GM12878 (cell line): ENCODE data around the gene CAMTA1. TPM values are rescaled to one million over a fixed set of nuclear protein-coding genes. Genes with fewer than 3 reads are reported as not detected.

Experiments
- ATAC-seq: fragments of 200-7000 bp; cut with Tn5 transposase; 3 replicates; pipeline ENCODE4 v1.9.1; 2020; ENCODE audit warnings: mild to moderate bottlenecking, moderate library complexity
- BruUV-seq: library from RNA; stranded (reverse); fragments of 400-500 nt; replicated peaks from 2 replicates; lab custom pipeline; 2021; lab: Mats Ljungman, UMichigan
- CTCF ChIA-PET: fragments of 300-600 bp; sonication (Branson Sonifier 250); formaldehyde crosslinking; extraction: SDS; loops from one replicate; lab custom pipeline; 2021; ENCODE audit warnings: inconsistent platforms; lab: Yijun Ruan, JAX
- POLR2A ChIA-PET: fragments of 350-600 bp; formaldehyde crosslinking; extraction: SDS; loops from one replicate; lab custom pipeline; 2021; ENCODE audit warnings: inconsistent platforms; lab: Charles Lee
- RAD21 ChIA-PET: fragments of 300-600 bp; sonication (Branson Sonifier 250); formaldehyde crosslinking; loops from one replicate; lab custom pipeline; 2023; ENCODE audit warnings: antibody characterized with exemption; ENCODE audit not compliant: unreplicated experiment; lab: Charles Lee
- SMC1A ChIA-PET: fragments of 300-600 bp; sonication (Branson Sonifier 250); formaldehyde crosslinking; loops from one replicate; lab custom pipeline; 2023; ENCODE audit not compliant: unreplicated experiment, uncharacterized antibody; lab: Charles Lee
- DNase-seq: peaks from one replicate; pipeline ENCODE4 v3.0.0-alpha.2; 2011; ENCODE audit warnings: low read depth, low spot score
- FAIRE-seq: peaks from 3 replicates; lab custom pipeline; 2011; peaks lifted over from hg19 to GRCh38; lab: Jason Lieb, UNC
- H2AFZ ChIP-seq: 2 replicates; pipeline ENCODE4 v1.6.0; 2011; ENCODE audit warnings: low read depth, low read length, control low read depth; ENCODE audit not compliant: control insufficient read depth
- H3K27ac ChIP-seq: 2 replicates; pipeline ENCODE4 v1.5.1; 2011; ENCODE audit warnings: control low read depth; ENCODE audit not compliant: control insufficient read depth, insufficient read depth
- H3K27me3 ChIP-seq, 2 experiments: replicated peaks in 1 of 2; 2 replicates each; pipeline versions ENCODE4 v1.6.0 to v1.6.1; 2011; ENCODE audit warnings: low read length in 1 of 2; ENCODE audit not compliant: control insufficient read depth in 2 of 2, insufficient read depth in 2 of 2
- H3K36me3 ChIP-seq, 2 experiments: 2 replicates each; pipeline ENCODE4 v1.5.1; 2011; ENCODE audit warnings: low read length in 1 of 2; ENCODE audit not compliant: control insufficient read depth in 2 of 2, insufficient read depth in 2 of 2
- H3K4me1 ChIP-seq: 2 replicates; pipeline ENCODE4 v1.6.1; 2011; ENCODE audit warnings: mild to moderate bottlenecking, low read length, moderate library complexity, mixed read lengths; ENCODE audit not compliant: control insufficient read depth, insufficient read depth
- H3K4me2 ChIP-seq: 2 replicates; pipeline ENCODE4 v1.6.0; 2011; ENCODE audit warnings: control low read depth; ENCODE audit not compliant: control insufficient read depth, insufficient read depth
- H3K4me3 ChIP-seq: fragments of 200-600 bp; sonication (generic); 2 replicates; pipeline ENCODE4 v1.5.1; 2016
- H3K79me2 ChIP-seq: 2 replicates; pipeline ENCODE4 v1.6.0; 2011; ENCODE audit warnings: low read length; ENCODE audit not compliant: control insufficient read depth, insufficient read depth
- H3K9ac ChIP-seq: 2 replicates; pipeline ENCODE4 v1.8.0; 2011; ENCODE audit warnings: low read length, control low read depth, mixed read lengths; ENCODE audit not compliant: control insufficient read depth, insufficient read depth
- H3K9me3 ChIP-seq: replicated peaks from 3 replicates; pipeline ENCODE4 v1.5.1; 2011; ENCODE audit warnings: mild to moderate bottlenecking, low read length; ENCODE audit not compliant: control insufficient read depth, insufficient read depth
- H4K20me1 ChIP-seq: 2 replicates; pipeline ENCODE4 v1.6.0; 2011; ENCODE audit not compliant: control insufficient read depth, insufficient read depth
- BRCA1 ChIP-seq: IDR thresholded peaks from 2 replicates; pipeline ENCODE4 v1.6.1; 2011; ENCODE audit warnings: low read depth, low read length, improper control_type of control experiment
- HDAC2 ChIP-seq: fragments of 200-600 bp; sonication (generic); IDR thresholded peaks from 2 replicates; pipeline ENCODE4 v1.6.1; 2017
- HDAC6 ChIP-seq: fragments of 200-600 bp; sonication (generic); IDR thresholded peaks from one replicate; pipeline ENCODE4 v1.8.0; 2017; ENCODE audit warnings: antibody characterized with exemption; ENCODE audit not compliant: unreplicated experiment
- HDGF ChIP-seq: fragments of 450-650 bp; IDR thresholded peaks from 2 replicates; pipeline ENCODE4 v1.6.1; 2016; ENCODE audit warnings: antibody characterized with exemption
- NFIC ChIP-seq: IDR thresholded peaks from 2 replicates; pipeline ENCODE4 v1.6.1; 2012; ENCODE audit warnings: low read depth, mild to moderate bottlenecking, inconsistent platforms, low read length, moderate library complexity
- POLR2AphosphoS5 ChIP-seq: IDR thresholded peaks from 2 replicates; pipeline ENCODE4 v1.6.1; 2011; ENCODE audit warnings: mild to moderate bottlenecking, low read length, inconsistent platforms
- RAD21 ChIP-seq: IDR thresholded peaks from 2 replicates; pipeline ENCODE4 v1.6.1; 2011; ENCODE audit warnings: mild to moderate bottlenecking, low read depth, low read length, moderate library complexity; ENCODE audit not compliant: insufficient read depth
- RELA ChIP-seq: fragments of 450-650 bp; IDR thresholded peaks from 2 replicates; pipeline ENCODE4 v1.8.0; 2014; ENCODE audit warnings: borderline replicate concordance; ENCODE audit not compliant: partially characterized antibody
- SIX5 ChIP-seq: IDR thresholded peaks from 2 replicates; pipeline ENCODE4 v1.6.1; 2011; ENCODE audit warnings: mild to moderate bottlenecking, low read depth, low read length, moderate library complexity; ENCODE audit not compliant: severe bottlenecking
- WGBS: methylation state at CpG from one replicate; pipeline ENCODE4 v1.1.6; 2016; ENCODE audit warnings: low lambda C conversion rate; ENCODE audit not compliant: insufficient replicate concordance, insufficient coverage; ENCODE audit errors: missing lambda C conversion rate; 5-methylcytosine and 5-hydroxymethylcytosine counted together
- in situ Hi-C: fragments of 300-500 bp; cut with MboI; formaldehyde crosslinking; loops from 9 replicates; pipeline ENCODE4 v1.14.3; 2018; ENCODE audit warnings: mixed read lengths
- intact Hi-C: fragments of 100-400 bp; cut with micrococcal nuclease; formaldehyde crosslinking; loops from one replicate; pipeline ENCODE4 v1.14.2; 2022; ENCODE audit not compliant: unreplicated experiment
- polyA plus RNA-seq, 11 experiments: library from polyadenylated mRNA; depleted of rRNA in 4 of 11; unstranded in 6 of 11; stranded (reverse) in 5 of 11; fragments of >200 nt; fragmentation: Nextera tagmentation in 4 of 11; fragmentation: Illumina TruSeq in 1 of 11; extraction: Ambion mirVana in 4 of 11; extraction: Trizol in 1 of 11; gene quantifications; 1 replicate in 1 of 11; 2 replicates in 10 of 11; pipeline versions ENCODE4 v1.2.1 to v1.2.3, GENCODE V29; 2011 to 2016; ENCODE audit warnings: inconsistent platforms in 2 of 11, missing spikeins in 2 of 11, low read depth in 1 of 11
- total RNA-seq, 4 experiments: library from RNA; depleted of rRNA in 3 of 4; stranded (reverse); fragments of >200 nt in 3 of 4; fragmentation: Illumina TruSeq in 1 of 4; extraction: Trizol in 1 of 4; gene quantifications; 2 replicates each; pipeline versions ENCODE4 v1.2.1 to v1.2.3, GENCODE V29; 2013 to 2021
- TF ChIP-seq, protein P1 (sequence below): fragments of 450-650 bp; IDR thresholded peaks from 2 replicates; pipeline ENCODE4 v1.6.1; 2017; ENCODE audit warnings: mild to moderate bottlenecking, moderate library complexity
- TF ChIP-seq, protein P2 (sequence below): fragments of 150-350 bp; IDR thresholded peaks from 2 replicates; pipeline ENCODE4 v1.6.1; 2016; ENCODE audit warnings: low read depth, low read length
- TF ChIP-seq, protein P3 (sequence below), 3 experiments: IDR thresholded peaks in 2 of 3; conservative IDR thresholded peaks in 1 of 3; 2 replicates each; pipeline ENCODE4 v1.5.1; 2011; ENCODE audit warnings: low read depth in 3 of 3, low read length in 3 of 3, mild to moderate bottlenecking in 3 of 3, control low read depth in 2 of 3, moderate library complexity in 2 of 3, inconsistent platforms in 1 of 3, mixed read lengths in 1 of 3; ENCODE audit not compliant: control insufficient read depth in 2 of 3, insufficient read depth in 1 of 3; ENCODE audit errors: extremely low read depth in 1 of 3

CAMTA1 gene
- total and polyA plus RNA-seq, 10 of the 15 experiments (the other 5 are each of a cell fraction or from before 2014, with no cell fraction given) = 37.7 to 148 (median 76.4) TPM

DNA sequence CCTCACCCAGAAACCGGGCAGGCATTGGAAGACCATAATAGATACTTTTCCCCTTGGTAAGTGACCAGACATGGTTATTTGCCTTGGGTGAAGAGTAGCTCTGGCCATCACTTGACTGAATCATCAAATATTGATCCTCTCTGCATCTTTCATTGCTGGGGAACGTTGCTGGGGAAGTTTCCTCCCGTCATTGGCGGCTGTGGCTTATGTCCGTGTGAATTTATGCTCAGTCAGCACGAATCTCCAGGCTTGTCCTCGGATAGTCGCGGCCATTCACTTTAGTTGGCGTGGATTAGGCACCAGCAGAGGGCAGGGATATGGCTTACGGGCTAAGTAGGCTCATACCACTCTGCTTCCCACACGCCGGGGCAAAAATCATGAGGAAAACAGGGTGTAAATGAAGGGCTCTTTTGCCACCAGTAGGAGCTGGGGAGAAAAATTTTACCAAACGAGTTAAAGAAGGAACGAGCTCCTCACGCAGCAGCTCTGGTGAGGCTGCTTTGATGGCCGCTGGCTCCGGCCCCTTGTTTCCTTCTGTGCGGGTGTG lies 473.4 kb downstream of the CAMTA1 start (continued):
- TF ChIP-seq RAD21 (no peak), BRCA1 (no peak), HDAC6 (no peak), SIX5 (no peak), HDGF (no peak), RELA (no peak)
- TF ChIP-seq, protein P1, sequence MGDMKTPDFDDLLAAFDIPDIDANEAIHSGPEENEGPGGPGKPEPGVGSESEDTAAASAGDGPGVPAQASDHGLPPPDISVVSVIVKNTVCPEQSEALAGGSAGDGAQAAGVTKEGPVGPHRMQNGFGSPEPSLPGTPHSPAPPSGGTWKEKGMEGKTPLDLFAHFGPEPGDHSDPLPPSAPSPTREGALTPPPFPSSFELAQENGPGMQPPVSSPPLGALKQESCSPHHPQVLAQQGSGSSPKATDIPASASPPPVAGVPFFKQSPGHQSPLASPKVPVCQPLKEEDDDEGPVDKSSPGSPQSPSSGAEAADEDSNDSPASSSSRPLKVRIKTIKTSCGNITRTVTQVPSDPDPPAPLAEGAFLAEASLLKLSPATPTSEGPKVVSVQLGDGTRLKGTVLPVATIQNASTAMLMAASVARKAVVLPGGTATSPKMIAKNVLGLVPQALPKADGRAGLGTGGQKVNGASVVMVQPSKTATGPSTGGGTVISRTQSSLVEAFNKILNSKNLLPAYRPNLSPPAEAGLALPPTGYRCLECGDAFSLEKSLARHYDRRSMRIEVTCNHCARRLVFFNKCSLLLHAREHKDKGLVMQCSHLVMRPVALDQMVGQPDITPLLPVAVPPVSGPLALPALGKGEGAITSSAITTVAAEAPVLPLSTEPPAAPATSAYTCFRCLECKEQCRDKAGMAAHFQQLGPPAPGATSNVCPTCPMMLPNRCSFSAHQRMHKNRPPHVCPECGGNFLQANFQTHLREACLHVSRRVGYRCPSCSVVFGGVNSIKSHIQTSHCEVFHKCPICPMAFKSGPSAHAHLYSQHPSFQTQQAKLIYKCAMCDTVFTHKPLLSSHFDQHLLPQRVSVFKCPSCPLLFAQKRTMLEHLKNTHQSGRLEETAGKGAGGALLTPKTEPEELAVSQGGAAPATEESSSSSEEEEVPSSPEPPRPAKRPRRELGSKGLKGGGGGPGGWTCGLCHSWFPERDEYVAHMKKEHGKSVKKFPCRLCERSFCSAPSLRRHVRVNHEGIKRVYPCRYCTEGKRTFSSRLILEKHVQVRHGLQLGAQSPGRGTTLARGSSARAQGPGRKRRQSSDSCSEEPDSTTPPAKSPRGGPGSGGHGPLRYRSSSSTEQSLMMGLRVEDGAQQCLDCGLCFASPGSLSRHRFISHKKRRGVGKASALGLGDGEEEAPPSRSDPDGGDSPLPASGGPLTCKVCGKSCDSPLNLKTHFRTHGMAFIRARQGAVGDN = no peak

DNA sequence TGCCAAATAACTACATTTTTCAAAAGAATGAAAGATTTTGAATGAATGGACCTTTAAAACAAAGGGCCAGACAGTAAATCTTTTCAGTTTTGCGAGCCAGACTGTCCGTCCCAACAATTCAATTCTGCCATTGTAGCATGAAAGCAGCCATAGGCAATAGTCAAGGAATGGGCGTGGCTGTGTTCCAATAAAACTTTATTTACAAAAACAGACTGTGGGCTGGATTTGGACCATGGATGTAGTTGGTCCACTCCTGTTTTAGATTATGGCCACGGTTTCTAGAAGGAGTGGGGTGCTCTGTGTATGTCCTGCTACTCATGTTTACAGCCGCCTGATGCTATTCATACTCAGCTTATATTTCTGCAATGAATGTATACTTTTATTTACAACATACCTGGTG lies 474.7 kb downstream of the CAMTA1 start:
- Histone ChIP-seq H4K20me1 (no peaks in the 10 kb centered on the region), H3K9ac (no peak overlapping the region), H3K27ac (no peak overlapping the region), H3K4me2 (no peak overlapping the region), H3K9me3 (no peaks in the 10 kb centered on the region), H3K36me3 (no peaks in the 10 kb centered on the region), H3K4me1 (no peaks in the 10 kb centered on the region), H2AFZ (no peak overlapping the region), H3K27me3 (no peaks in the 10 kb centered on the region), H3K79me2 (no peaks in the 10 kb centered on the region), H3K4me3 (no peak overlapping the region)
- in situ Hi-C loops = no loop called here
- ChIA-PET CTCF (no interaction called here), RAD21 (no interaction called here), SMC1A (interaction anchor here (1.4 kb wide), 1 partner anchor 8 kb away, joined by 4 read pairs; no protein-coding TSS in a partner anchor), POLR2A (no interaction called here)
- ATAC-seq = no peak
- DNase-seq = no peak
- FAIRE-seq = no peak
- intact Hi-C loops = no loop called here
- no TSS peak for BruUV-seq
- WGBS = 20% methylated on average over 5 of the region's 5 CpGs
- TF ChIP-seq, protein P2, sequence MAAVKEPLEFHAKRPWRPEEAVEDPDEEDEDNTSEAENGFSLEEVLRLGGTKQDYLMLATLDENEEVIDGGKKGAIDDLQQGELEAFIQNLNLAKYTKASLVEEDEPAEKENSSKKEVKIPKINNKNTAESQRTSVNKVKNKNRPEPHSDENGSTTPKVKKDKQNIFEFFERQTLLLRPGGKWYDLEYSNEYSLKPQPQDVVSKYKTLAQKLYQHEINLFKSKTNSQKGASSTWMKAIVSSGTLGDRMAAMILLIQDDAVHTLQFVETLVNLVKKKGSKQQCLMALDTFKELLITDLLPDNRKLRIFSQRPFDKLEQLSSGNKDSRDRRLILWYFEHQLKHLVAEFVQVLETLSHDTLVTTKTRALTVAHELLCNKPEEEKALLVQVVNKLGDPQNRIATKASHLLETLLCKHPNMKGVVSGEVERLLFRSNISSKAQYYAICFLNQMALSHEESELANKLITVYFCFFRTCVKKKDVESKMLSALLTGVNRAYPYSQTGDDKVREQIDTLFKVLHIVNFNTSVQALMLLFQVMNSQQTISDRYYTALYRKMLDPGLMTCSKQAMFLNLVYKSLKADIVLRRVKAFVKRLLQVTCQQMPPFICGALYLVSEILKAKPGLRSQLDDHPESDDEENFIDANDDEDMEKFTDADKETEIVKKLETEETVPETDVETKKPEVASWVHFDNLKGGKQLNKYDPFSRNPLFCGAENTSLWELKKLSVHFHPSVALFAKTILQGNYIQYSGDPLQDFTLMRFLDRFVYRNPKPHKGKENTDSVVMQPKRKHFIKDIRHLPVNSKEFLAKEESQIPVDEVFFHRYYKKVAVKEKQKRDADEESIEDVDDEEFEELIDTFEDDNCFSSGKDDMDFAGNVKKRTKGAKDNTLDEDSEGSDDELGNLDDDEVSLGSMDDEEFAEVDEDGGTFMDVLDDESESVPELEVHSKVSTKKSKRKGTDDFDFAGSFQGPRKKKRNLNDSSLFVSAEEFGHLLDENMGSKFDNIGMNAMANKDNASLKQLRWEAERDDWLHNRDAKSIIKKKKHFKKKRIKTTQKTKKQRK = no peak
- TF ChIP-seq, protein P3, sequence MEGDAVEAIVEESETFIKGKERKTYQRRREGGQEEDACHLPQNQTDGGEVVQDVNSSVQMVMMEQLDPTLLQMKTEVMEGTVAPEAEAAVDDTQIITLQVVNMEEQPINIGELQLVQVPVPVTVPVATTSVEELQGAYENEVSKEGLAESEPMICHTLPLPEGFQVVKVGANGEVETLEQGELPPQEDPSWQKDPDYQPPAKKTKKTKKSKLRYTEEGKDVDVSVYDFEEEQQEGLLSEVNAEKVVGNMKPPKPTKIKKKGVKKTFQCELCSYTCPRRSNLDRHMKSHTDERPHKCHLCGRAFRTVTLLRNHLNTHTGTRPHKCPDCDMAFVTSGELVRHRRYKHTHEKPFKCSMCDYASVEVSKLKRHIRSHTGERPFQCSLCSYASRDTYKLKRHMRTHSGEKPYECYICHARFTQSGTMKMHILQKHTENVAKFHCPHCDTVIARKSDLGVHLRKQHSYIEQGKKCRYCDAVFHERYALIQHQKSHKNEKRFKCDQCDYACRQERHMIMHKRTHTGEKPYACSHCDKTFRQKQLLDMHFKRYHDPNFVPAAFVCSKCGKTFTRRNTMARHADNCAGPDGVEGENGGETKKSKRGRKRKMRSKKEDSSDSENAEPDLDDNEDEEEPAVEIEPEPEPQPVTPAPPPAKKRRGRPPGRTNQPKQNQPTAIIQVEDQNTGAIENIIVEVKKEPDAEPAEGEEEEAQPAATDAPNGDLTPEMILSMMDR (IDR thresholded peaks at IDR 0.05 in 2 of 3, conservative IDR thresholded peaks at IDR 0.05 in 1 of 3; ENCODE audit: control insufficient read depth in 2 of 3, extremely low read depth in 1 of 3, insufficient read depth in 1 of 3, low read depth in 3 of 3, low read length in 3 of 3) = no peak
- no peak for TF ChIP-seq NFIC
- TF ChIP-seq POLR2AphosphoS5 = no peak
- TF ChIP-seq HDAC2 = no peak
